Thymus (tissue), 11 donors: ENCODE measurements around the gene SRR. TPM values are rescaled to one million over a fixed set of nuclear protein-coding genes. Genes with fewer than 3 reads are reported as not detected.
"Not testable (repeated sequence)": the region's sequence is repeated elsewhere in the genome, so short reads cannot be mapped to it uniquely, and the experiment has no call there.

Experiments
- DNase-seq, 9 donors: peaks; one replicate each; pipeline ENCODE4 v3.0.0-alpha.2; 2013; ENCODE audit warnings: low spot score in 9 of 9, low read depth in 6 of 9, missing footprints in 1 of 9
- H3K27ac ChIP-seq, 2 donors: one replicate each; pipeline ENCODE4 v1.5.1; 2013; ENCODE audit warnings: control low read depth in 1 of 2, low read depth in 1 of 2, low read length in 1 of 2, mild to moderate bottlenecking in 1 of 2, moderate library complexity in 1 of 2
- H3K27me3 ChIP-seq, 2 donors: one replicate each; pipeline ENCODE4 v1.5.1; 2013; ENCODE audit warnings: low read length in 1 of 2; ENCODE audit not compliant: control insufficient read depth in 2 of 2, insufficient read depth in 1 of 2
- H3K36me3 ChIP-seq, 2 donors: one replicate each; pipeline ENCODE4 v1.5.1; 2013; ENCODE audit warnings: low read length in 1 of 2, mild to moderate bottlenecking in 1 of 2, moderate library complexity in 1 of 2; ENCODE audit not compliant: control insufficient read depth in 2 of 2, insufficient read depth in 2 of 2
- H3K4me1 ChIP-seq, 2 donors: one replicate each; pipeline ENCODE4 v1.5.1; 2013; ENCODE audit warnings: low read length in 2 of 2; ENCODE audit not compliant: control insufficient read depth in 2 of 2, insufficient read depth in 2 of 2
- H3K4me3 ChIP-seq, 2 donors: one replicate each; pipeline ENCODE4 v1.5.1; 2013; ENCODE audit warnings: low read length in 2 of 2, control low read depth in 1 of 2, mild to moderate bottlenecking in 1 of 2
- H3K9me3 ChIP-seq, 2 donors: one replicate each; pipeline ENCODE4 v1.5.1; 2013; ENCODE audit warnings: low read length in 1 of 2, mild to moderate bottlenecking in 1 of 2; ENCODE audit not compliant: control insufficient read depth in 2 of 2, insufficient read depth in 1 of 2
- WGBS: extraction: QIAGEN DNeasy Blood & Tissue Kit; methylation state at CpG from one replicate; pipeline ENCODE4 v1.1.7; 2013; 5-methylcytosine and 5-hydroxymethylcytosine counted together
- polyA plus RNA-seq: library from polyadenylated mRNA; stranded (reverse); fragments of 200-250 nt; gene quantifications from one replicate; pipeline ENCODE4 v1.2.3, GENCODE V29; 2013
- total RNA-seq: library from RNA; stranded (reverse); fragments of 120-200 nt; gene quantifications from one replicate; pipeline ENCODE4 v1.2.4, GENCODE V29; 2013
- donor health status: healthy.

Gene SRR
- total and polyA plus RNA-seq, 2 donors = 8.3 to 8.7 TPM

DNA sequence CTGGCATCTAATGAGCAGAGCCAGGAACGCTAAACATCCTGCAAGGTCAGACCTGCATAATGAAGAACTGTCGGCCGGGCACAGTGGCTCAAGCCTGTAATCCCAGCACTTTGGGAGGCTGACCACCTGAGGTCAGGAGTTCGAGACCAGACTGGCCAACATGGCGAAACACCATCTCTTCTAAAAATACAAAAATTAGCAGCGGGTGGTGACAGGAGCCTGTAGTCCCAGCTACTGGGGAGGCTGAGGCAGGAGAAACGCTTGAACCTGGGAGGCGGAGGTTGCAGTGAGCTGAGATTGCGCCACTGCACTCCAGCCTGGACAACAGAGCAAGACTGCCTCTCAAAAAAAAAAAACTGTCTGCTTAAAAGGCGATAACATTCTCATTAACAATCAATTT is 38.6 kb upstream of the SRR start:
- H3K9me3 ChIP-seq, H3K4me3 ChIP-seq, DNase-seq, H3K27me3 ChIP-seq: not testable (repeated sequence)
- 97% methylated on average over 10 of the region's 10 CpGs for WGBS
- peaks cover 0 to 16% of the 10 kb centered on the region in 2 donors for H3K36me3 ChIP-seq
- H3K4me1 ChIP-seq = peaks cover 12 to 54% of the 10 kb centered on the region in 2 donors
- H3K27ac ChIP-seq = peak overlapping the region; percentile 95 to 97

- WGBS = 10% methylated on average over 13 of the region's 13 CpGs
- Histone ChIP-seq H3K4me3 (peak overlapping the region; percentile 17 to 41), H3K27ac (peak overlapping the region; percentile 95 to 97), H3K9me3 (no peaks in the 10 kb centered on the region), H3K4me1 (peaks cover 11 to 55% of the 10 kb centered on the region in 2 donors), H3K27me3 (no peaks in the 10 kb centered on the region), H3K36me3 (peaks cover 0 to 16% of the 10 kb centered on the region in 2 donors)
- peak; percentile 51 to 93 (median 76) for DNase-seq
Observed at GRCh38 chr17:2266045-2266864, 37.5 kb upstream of the SRR start.

DNA sequence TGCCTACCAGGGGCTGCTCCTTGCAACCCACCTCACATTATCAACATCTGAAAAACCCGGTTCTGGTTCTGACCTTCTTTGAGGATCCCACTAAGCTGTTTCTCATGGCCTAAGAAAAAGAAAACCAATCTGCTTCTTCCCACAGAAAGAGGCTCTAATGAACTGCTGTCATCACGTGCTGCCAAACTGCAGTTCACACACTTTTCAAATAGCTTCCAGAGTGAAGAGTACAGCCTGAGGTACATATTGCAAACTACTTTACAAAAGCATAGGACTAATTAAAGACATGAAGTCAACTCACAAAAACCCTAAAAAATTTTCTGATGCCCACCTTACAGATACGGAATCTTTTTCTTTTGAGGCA is 36.9 kb upstream of the SRR start:
- H3K36me3 ChIP-seq = peaks cover 0 to 16% of the 10 kb centered on the region in 2 donors
- peak overlapping the region; percentile 95 to 97 for H3K27ac ChIP-seq

GRCh38 chr17:2267354-2267753 is 36.4 kb upstream of the SRR start:
- Histone ChIP-seq H3K4me1 (peaks cover 11 to 62% of the 10 kb centered on the region in 2 donors), H3K4me3 (no peak overlapping the region), H3K36me3 (peaks cover 0 to 20% of the 10 kb centered on the region in 2 donors), H3K9me3 (no peaks in the 10 kb centered on the region), H3K27ac (peak overlapping the region; percentile 95 to 97), H3K27me3 (no peaks in the 10 kb centered on the region)
- DNase-seq = no peak
- 94% methylated on average over 4 of the region's 4 CpGs for WGBS

More for the DNA sequence above, 36.9 kb upstream of the SRR start:
- Histone ChIP-seq H3K27me3 (no peaks in the 10 kb centered on the region), H3K4me1 (peaks cover 11 to 58% of the 10 kb centered on the region in 2 donors), H3K9me3 (no peaks in the 10 kb centered on the region), H3K4me3 (no peak overlapping the region)
- peak in 2 of 9 donors; percentile 26 to 60 for DNase-seq
- WGBS = 52% methylated on average over 3 of the region's 3 CpGs

DNA sequence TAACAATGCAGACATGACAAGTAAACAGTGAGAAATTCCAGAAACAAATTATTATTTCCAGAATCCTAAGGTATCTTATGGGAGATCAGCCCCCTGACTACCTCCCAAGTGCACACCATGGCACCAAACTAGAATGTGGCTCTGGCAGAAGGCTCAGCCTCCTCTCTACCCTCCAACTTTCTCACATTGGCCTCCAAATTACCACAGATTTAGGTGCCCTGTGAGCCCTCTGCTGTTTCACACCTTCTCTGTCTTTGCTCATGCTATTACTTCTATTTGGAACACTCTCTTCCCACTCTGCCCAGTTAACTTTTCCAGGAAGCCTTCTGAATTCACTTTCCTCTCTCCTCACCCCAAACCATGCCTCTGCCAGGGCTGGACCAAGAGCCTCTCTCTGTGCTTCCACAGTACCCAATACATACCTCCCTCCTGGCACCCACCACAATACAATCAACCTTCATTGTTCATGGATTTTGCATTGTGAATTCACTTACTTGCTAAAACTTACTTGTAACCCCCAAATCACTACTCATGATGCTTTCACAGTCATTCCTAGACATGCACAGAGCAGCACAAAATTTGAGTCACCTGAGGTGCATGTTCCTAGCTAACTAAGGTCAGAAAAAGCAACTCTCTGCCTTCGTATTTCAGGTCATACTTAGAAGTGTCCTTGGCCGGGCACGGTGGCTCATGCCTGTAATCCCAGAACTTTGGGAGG is 31.6 kb upstream of the SRR start:
- Histone ChIP-seq H3K36me3 (peaks cover 0 to 40% of the 10 kb centered on the region in 2 donors), H3K4me3 (no peak overlapping the region), H3K27ac (no peak overlapping the region), H3K27me3 (no peaks in the 10 kb centered on the region), H3K4me1 (peaks cover 3 to 35% of the 10 kb centered on the region in 2 donors), H3K9me3 (no peaks in the 10 kb centered on the region)
- WGBS = 97% methylated on average over 3 of the region's 3 CpGs
- no peak for DNase-seq

- H3K4me1 ChIP-seq = peaks cover 0 to 21% of the 10 kb centered on the region in 2 donors
- peaks cover 1 to 45% of the 10 kb centered on the region in 2 donors for H3K36me3 ChIP-seq
- WGBS = 80% methylated on average over 2 of the region's 2 CpGs
- no peak overlapping the region for H3K4me3 ChIP-seq
- no peak for DNase-seq
- no peak overlapping the region for H3K27ac ChIP-seq
- H3K9me3 ChIP-seq = no peaks in the 10 kb centered on the region
- no peaks in the 10 kb centered on the region for H3K27me3 ChIP-seq
Observed at GRCh38 chr17:2274414-2274813, 29.3 kb upstream of the SRR start.

- Histone ChIP-seq H3K27ac (no peak overlapping the region), H3K9me3 (no peaks in the 10 kb centered on the region), H3K4me1 (peaks cover 0 to 17% of the 10 kb centered on the region in 2 donors), H3K36me3 (peaks cover 6 to 52% of the 10 kb centered on the region in 2 donors), H3K27me3 (no peaks in the 10 kb centered on the region), H3K4me3 (no peak overlapping the region)
- WGBS = 43% methylated on average over 1 of the region's 1 CpG
- DNase-seq = peak in 1 of 9 donors; percentile 57
Observed at GRCh38 chr17:2275722-2276121, 28.0 kb upstream of the SRR start.

GRCh38 chr17:2277429-2278170 is 26.1 kb upstream of the SRR start:
- no peak for DNase-seq
- peaks cover 21 to 65% of the 10 kb centered on the region in 2 donors for H3K36me3 ChIP-seq
- H3K27me3 ChIP-seq = no peaks in the 10 kb centered on the region
- H3K9me3 ChIP-seq = no peaks in the 10 kb centered on the region
- WGBS = 97% methylated on average over 9 of the region's 9 CpGs
- no peak overlapping the region for H3K4me3 ChIP-seq
- H3K27ac ChIP-seq = no peak overlapping the region
- peaks cover 0 to 9% of the 10 kb centered on the region in 2 donors for H3K4me1 ChIP-seq
